GM12878 (cell line): ENCODE measurements around the gene EBI3. TPM values are rescaled to one million over a fixed set of nuclear protein-coding genes. Genes with fewer than 3 reads are reported as not detected.

ENCODE experiments used
- GATAD2B ChIP-seq: fragments of 450-650 bp; conservative IDR thresholded peaks from 2 replicates; pipeline ENCODE4 v1.6.1; 2017; ENCODE audit warnings: low read depth, mild to moderate bottlenecking, moderate library complexity
- KLF5 ChIP-seq: fragments of 450-650 bp; IDR thresholded peaks from 2 replicates; pipeline ENCODE4 v1.6.1; 2014; ENCODE audit warnings: mild to moderate bottlenecking; ENCODE audit not compliant: partially characterized antibody
- NRF1 ChIP-seq: conservative IDR thresholded peaks from 2 replicates; pipeline ENCODE4 v1.6.1; 2011; ENCODE audit warnings: mild to moderate bottlenecking, low read depth, low read length, improper control_type of control experiment
- POLR2A ChIP-seq: IDR thresholded peaks from 2 replicates; pipeline ENCODE4 v1.6.1; 2011; ENCODE audit warnings: low read depth, mild to moderate bottlenecking, low read length
- STAT1 ChIP-seq: fragments of 450-650 bp; conservative IDR thresholded peaks from 2 replicates; pipeline ENCODE4 v1.6.1; 2014; ENCODE audit warnings: antibody characterized with exemption, mild to moderate bottlenecking
- SUZ12 ChIP-seq: fragments of 200-600 bp; sonication (generic); IDR thresholded peaks from one replicate; pipeline ENCODE4 v1.6.1; 2018; ENCODE audit warnings: antibody characterized with exemption, mild to moderate bottlenecking; ENCODE audit not compliant: unreplicated experiment
- TARDBP ChIP-seq: IDR thresholded peaks from 2 replicates; pipeline ENCODE4 v1.6.1; 2016; ENCODE audit warnings: borderline replicate concordance
- polyA plus RNA-seq, 11 experiments: library from polyadenylated mRNA; depleted of rRNA in 4 of 11; unstranded in 6 of 11; stranded (reverse) in 5 of 11; fragments of >200 nt; fragmentation: Nextera tagmentation in 4 of 11; fragmentation: Illumina TruSeq in 1 of 11; extraction: Ambion mirVana in 4 of 11; extraction: Trizol in 1 of 11; gene quantifications; 1 replicate in 1 of 11; 2 replicates in 10 of 11; pipeline versions ENCODE4 v1.2.1 to v1.2.3, GENCODE V29; 2011 to 2016; ENCODE audit warnings: inconsistent platforms in 2 of 11, missing spikeins in 2 of 11, low read depth in 1 of 11
- total RNA-seq, 4 experiments: library from RNA; depleted of rRNA in 3 of 4; stranded (reverse); fragments of >200 nt in 3 of 4; fragmentation: Illumina TruSeq in 1 of 4; extraction: Trizol in 1 of 4; gene quantifications; 2 replicates each; pipeline versions ENCODE4 v1.2.1 to v1.2.3, GENCODE V29; 2013 to 2021
- TF ChIP-seq, protein P1 (sequence below): IDR thresholded peaks from 2 replicates; pipeline ENCODE4 v1.6.1; 2012; ENCODE audit warnings: improper control_type of control experiment, low read depth, low read length; ENCODE audit not compliant: insufficient replicate concordance
- TF ChIP-seq, protein P2 (sequence below): fragments of 450-650 bp; IDR thresholded peaks from 2 replicates; pipeline ENCODE4 v1.6.1; 2016; ENCODE audit warnings: mild to moderate bottlenecking
- TF ChIP-seq, protein P3 (sequence below): fragments of 450-650 bp; IDR thresholded peaks from 2 replicates; pipeline ENCODE4 v1.6.1; 2017; ENCODE audit warnings: mild to moderate bottlenecking, low read depth, inconsistent platforms; ENCODE audit not compliant: poor library complexity, severe bottlenecking
- TF ChIP-seq, protein P4 (sequence below): fragments of 450-650 bp; IDR thresholded peaks from 2 replicates; pipeline ENCODE4 v1.6.1; 2017; ENCODE audit warnings: antibody characterized with exemption, mild to moderate bottlenecking, moderate library complexity

The EBI3 gene
- total and polyA plus RNA-seq, 10 of the 15 experiments (the other 5 are each of a cell fraction or from before 2014, with no cell fraction given), result 22.0 to 288 (median 186) TPM

DNA sequence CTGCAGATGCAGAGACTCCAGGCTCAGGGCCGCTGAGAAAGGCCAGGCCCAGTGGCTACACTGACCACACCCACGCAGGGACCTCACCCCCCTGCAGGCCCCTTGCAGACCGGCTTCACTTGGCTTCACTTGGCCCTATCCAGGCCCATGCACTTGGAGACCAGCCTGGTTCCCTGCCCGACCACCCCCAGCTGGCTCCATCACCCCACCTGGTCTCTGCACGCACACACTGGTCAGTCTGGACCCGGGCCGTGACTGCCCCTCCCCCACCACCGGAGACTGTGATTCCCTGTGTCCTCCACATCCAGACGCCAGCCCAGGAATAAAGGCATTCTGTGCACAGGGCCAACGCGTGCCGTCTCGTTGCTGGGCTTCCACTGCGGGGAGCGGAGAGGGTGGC is 4.9 kb upstream of the EBI3 start (continued):
- TF ChIP-seq, protein P1, sequence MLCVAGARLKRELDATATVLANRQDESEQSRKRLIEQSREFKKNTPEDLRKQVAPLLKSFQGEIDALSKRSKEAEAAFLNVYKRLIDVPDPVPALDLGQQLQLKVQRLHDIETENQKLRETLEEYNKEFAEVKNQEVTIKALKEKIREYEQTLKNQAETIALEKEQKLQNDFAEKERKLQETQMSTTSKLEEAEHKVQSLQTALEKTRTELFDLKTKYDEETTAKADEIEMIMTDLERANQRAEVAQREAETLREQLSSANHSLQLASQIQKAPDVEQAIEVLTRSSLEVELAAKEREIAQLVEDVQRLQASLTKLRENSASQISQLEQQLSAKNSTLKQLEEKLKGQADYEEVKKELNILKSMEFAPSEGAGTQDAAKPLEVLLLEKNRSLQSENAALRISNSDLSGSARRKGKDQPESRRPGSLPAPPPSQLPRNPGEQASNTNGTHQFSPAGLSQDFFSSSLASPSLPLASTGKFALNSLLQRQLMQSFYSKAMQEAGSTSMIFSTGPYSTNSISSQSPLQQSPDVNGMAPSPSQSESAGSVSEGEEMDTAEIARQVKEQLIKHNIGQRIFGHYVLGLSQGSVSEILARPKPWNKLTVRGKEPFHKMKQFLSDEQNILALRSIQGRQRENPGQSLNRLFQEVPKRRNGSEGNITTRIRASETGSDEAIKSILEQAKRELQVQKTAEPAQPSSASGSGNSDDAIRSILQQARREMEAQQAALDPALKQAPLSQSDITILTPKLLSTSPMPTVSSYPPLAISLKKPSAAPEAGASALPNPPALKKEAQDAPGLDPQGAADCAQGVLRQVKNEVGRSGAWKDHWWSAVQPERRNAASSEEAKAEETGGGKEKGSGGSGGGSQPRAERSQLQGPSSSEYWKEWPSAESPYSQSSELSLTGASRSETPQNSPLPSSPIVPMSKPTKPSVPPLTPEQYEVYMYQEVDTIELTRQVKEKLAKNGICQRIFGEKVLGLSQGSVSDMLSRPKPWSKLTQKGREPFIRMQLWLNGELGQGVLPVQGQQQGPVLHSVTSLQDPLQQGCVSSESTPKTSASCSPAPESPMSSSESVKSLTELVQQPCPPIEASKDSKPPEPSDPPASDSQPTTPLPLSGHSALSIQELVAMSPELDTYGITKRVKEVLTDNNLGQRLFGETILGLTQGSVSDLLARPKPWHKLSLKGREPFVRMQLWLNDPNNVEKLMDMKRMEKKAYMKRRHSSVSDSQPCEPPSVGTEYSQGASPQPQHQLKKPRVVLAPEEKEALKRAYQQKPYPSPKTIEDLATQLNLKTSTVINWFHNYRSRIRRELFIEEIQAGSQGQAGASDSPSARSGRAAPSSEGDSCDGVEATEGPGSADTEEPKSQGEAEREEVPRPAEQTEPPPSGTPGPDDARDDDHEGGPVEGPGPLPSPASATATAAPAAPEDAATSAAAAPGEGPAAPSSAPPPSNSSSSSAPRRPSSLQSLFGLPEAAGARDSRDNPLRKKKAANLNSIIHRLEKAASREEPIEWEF, result no peak
- TF ChIP-seq POLR2A (no peak), NRF1 (no peak), GATAD2B (no peak), TARDBP (no peak), KLF5 (no peak), STAT1 (no peak), SUZ12 (no peak)
- TF ChIP-seq, protein P2, sequence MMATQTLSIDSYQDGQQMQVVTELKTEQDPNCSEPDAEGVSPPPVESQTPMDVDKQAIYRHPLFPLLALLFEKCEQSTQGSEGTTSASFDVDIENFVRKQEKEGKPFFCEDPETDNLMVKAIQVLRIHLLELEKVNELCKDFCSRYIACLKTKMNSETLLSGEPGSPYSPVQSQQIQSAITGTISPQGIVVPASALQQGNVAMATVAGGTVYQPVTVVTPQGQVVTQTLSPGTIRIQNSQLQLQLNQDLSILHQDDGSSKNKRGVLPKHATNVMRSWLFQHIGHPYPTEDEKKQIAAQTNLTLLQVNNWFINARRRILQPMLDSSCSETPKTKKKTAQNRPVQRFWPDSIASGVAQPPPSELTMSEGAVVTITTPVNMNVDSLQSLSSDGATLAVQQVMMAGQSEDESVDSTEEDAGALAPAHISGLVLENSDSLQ, result no peak
- TF ChIP-seq, protein P3, sequence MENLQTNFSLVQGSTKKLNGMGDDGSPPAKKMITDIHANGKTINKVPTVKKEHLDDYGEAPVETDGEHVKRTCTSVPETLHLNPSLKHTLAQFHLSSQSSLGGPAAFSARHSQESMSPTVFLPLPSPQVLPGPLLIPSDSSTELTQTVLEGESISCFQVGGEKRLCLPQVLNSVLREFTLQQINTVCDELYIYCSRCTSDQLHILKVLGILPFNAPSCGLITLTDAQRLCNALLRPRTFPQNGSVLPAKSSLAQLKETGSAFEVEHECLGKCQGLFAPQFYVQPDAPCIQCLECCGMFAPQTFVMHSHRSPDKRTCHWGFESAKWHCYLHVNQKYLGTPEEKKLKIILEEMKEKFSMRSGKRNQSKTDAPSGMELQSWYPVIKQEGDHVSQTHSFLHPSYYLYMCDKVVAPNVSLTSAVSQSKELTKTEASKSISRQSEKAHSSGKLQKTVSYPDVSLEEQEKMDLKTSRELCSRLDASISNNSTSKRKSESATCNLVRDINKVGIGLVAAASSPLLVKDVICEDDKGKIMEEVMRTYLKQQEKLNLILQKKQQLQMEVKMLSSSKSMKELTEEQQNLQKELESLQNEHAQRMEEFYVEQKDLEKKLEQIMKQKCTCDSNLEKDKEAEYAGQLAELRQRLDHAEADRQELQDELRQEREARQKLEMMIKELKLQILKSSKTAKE, result no peak
- TF ChIP-seq, protein P4, sequence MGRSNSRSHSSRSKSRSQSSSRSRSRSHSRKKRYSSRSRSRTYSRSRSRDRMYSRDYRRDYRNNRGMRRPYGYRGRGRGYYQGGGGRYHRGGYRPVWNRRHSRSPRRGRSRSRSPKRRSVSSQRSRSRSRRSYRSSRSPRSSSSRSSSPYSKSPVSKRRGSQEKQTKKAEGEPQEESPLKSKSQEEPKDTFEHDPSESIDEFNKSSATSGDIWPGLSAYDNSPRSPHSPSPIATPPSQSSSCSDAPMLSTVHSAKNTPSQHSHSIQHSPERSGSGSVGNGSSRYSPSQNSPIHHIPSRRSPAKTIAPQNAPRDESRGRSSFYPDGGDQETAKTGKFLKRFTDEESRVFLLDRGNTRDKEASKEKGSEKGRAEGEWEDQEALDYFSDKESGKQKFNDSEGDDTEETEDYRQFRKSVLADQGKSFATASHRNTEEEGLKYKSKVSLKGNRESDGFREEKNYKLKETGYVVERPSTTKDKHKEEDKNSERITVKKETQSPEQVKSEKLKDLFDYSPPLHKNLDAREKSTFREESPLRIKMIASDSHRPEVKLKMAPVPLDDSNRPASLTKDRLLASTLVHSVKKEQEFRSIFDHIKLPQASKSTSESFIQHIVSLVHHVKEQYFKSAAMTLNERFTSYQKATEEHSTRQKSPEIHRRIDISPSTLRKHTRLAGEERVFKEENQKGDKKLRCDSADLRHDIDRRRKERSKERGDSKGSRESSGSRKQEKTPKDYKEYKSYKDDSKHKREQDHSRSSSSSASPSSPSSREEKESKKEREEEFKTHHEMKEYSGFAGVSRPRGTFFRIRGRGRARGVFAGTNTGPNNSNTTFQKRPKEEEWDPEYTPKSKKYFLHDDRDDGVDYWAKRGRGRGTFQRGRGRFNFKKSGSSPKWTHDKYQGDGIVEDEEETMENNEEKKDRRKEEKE, result no peak
